ENCODE results near the gene ZNF784. TPM values are rescaled to one million over a fixed set of nuclear protein-coding genes. Genes with fewer than 3 reads are reported as not detected.

The ZNF784 gene
- polyA plus RNA-seq, 3 donors: 9.1 to 10.8 (median 10.0) TPM

GRCh38 chr19:55644191-55644833 is 19.9 kb upstream of the ZNF784 start:
- DNase-seq (ENCODE audit: low read depth in 3 of 3, low spot score in 2 of 3): no peak

GRCh38 chr19:55643887-55644176 is 19.5 kb upstream of the ZNF784 start:
- DNase-seq (ENCODE audit: low read depth in 3 of 3, low spot score in 2 of 3): no peak

DNA sequence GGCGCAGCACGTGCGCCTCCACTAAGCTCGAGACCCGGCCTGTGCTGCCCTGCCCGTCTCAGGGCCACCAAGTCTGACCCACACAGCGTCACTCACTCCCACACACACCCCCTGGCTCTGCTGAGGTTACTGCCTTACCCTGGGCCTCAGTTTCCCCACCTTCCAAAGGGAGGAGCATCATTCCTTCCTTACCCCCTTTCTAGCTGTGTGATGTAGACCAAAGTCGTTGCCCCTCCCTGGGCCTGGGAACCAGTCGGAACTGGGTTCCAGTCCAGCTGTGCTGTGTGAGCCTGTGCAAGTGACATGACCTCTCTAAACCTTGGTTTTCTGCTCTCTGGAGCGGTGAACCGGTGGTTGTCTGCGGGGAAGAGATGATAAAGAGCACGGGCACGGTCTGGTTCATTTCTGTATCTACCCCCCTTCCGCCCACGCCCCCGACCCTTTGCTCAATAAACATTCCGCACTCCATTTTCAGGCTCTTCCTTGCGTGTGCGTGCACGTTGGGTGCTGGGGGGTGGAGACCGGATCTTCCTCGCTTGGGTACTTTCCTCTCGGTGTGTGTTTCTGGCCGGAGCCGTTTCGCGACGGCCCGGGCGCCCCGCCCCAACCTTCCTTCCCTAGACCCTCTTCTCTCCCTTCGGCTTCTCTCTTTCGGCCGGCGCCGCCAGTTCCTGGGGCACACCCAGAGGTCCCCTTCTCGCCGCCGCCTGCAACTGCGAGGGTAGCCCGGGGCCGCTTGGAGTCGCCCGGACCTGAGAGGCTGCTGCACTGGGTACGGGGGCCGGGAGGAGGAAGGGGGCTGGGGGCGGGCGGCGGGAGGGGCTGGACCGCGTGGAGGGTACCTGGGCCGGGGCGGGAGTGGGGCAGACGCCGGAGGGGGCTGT is 18.9 kb upstream of the ZNF784 start, which contains the start of gene ZNF581:
ZNF581 (plus strand) TSS at position 647 of the 884 bp plus-strand sequence. CDS start 923 bp downstream, outside the sequence.
- no peak for DNase-seq (ENCODE audit: low read depth in 3 of 3, low spot score in 2 of 3)

DNA sequence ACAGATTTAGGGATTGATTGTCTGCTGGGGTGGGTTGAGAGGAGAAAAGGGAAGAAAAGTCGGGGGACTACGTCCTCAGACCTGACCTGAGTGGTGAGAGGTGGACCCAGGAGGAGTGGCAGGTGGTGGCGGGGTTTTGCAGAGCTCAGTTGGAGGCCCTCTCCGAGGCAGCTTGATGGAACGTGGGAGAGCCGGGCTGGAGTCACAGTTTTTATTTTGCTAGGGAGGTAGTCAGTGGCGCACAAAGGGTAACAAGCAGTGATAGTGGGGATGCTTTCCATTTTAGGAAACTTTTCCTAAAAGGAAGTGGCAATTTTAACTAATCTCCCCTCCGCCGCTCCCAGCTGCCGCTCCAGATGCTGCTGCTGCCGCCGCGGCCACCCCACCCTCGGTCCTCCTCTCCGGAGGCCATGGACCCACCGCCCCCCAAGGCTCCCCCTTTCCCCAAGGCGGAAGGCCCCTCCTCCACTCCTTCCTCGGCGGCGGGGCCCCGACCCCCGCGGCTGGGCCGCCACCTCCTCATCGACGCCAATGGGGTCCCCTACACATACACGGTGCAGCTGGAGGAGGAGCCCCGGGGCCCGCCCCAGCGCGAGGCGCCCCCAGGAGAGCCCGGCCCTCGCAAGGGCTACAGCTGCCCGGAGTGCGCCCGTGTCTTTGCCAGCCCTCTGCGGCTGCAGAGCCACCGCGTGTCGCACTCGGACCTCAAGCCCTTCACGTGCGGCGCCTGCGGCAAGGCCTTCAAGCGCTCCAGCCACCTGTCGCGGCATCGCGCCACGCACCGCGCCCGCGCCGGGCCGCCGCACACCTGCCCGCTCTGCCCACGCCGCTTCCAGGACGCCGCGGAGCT is 18.0 kb upstream of the ZNF784 start:
- DNase-seq (ENCODE audit: low read depth in 3 of 3, low spot score in 2 of 3): no peak

DNA sequence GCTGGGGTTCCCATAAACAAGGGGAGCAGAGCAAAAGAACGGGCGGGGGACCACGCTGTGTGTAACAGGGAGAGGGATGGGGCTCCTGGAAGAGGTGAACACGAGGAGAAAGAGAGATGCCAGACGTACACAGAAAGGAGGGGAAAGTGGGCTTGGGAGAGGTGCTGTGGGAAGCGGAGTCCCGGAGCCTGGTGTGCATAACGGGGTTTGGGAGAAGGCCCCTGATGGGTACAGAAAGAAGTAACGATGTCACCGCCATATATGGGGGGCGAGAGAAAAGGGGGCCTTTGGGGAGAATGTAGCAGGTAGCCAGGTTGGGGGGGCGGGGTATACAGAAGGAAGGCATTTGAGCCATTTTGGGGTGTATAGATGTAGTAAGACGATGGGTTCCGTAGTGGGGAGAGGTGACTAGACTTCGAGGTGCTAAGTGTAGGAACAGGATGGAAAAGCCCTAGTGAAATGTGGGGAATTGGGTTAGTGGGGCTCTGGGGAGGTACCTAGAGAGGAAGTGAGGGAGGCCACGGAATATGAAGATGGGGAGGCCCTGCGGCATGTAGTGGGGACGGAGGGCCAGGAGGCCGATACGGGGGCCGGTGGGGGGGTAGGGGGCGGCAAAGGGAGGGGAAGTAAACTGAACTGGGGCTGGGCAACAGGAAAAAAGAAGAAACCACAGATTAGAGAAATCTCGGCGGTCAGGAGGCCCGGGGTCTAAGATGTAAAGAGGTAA is 17.2 kb upstream of the ZNF784 start:
- DNase-seq (ENCODE audit: low read depth in 3 of 3, low spot score in 2 of 3): no peak

DNA sequence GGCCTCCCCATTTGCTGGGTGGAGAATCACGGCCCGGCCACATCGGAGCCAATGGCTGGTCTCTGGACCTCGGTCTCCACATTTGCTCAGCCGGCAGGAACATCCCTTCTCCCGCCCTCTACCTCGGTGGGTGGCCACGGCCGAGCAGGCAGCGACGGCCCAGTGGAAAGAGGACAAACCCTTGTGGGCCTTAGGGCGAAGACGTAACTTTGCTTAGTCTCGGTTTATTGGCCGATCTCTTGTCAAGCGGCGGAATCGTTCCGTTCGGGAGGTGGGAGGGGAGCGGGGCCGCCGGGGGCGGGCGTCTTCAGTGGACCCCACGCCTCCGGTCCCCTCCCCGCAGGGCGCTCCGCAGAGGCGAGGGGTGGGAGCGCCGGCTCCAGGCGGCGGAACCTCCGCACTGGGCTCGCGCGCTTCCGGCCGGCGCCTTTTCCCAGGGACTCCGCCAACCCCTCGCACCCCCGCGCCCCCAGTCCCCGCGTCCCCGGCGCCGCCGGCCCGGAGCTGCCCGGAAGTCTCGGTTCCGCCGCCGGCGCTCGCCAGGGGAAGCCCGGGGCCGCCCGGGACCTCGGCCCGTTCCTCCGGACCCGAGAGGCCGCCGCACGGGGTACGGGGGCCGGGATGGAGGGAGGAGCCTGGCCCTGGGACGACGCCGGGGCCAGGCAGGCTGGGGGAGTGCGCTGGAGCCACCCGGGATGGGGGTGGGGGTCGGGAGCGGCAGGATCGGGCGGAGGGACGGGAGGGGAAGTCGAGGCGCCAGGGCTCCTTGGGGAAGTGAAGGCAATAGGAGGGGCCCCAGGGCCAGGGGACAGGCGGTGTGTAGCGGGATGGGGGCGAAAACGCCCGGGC is 16.4 kb upstream of the ZNF784 start, which contains the start of gene ZNF580:
ZNF580 (plus strand) TSS at position 426 of the 849 bp plus-strand sequence. CDS start 1,507 bp downstream, outside the sequence.
- no peak for DNase-seq (ENCODE audit: low read depth in 3 of 3, low spot score in 2 of 3)

GRCh38 chr19:55640043-55640576 is 15.7 kb upstream of the ZNF784 start:
- DNase-seq (ENCODE audit: low read depth in 3 of 3, low spot score in 2 of 3): no peak

GRCh38 chr19:55638864-55639359 is 14.5 kb upstream of the ZNF784 start:
- DNase-seq (ENCODE audit: low read depth in 3 of 3, low spot score in 2 of 3): no peak

- no peak for DNase-seq (ENCODE audit: low read depth in 3 of 3, low spot score in 2 of 3)
Observed at GRCh38 chr19:55637534-55637933, 13.2 kb upstream of the ZNF784 start.

DNA sequence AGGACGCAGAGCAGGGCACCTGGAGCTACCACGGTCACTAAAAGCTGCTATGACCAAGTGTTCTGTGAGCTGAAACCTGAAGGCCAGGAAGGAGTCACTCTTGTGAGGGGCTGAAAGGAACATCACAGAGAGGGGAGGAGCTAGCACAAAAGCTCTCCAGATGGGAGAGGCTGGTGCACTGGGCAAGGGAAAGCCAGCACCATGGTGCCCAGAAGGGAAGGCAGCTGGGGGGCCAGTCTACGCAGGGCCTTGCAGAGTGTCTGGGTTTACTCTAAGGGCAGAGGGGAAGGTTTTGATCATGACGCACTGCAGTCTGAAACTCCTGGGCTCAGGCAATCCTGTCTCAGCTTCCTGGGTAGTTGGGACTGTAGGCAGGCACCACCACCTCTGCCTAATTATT is 12.4 kb upstream of the ZNF784 start:
- DNase-seq (ENCODE audit: low read depth in 3 of 3, low spot score in 2 of 3): no peak

DNA sequence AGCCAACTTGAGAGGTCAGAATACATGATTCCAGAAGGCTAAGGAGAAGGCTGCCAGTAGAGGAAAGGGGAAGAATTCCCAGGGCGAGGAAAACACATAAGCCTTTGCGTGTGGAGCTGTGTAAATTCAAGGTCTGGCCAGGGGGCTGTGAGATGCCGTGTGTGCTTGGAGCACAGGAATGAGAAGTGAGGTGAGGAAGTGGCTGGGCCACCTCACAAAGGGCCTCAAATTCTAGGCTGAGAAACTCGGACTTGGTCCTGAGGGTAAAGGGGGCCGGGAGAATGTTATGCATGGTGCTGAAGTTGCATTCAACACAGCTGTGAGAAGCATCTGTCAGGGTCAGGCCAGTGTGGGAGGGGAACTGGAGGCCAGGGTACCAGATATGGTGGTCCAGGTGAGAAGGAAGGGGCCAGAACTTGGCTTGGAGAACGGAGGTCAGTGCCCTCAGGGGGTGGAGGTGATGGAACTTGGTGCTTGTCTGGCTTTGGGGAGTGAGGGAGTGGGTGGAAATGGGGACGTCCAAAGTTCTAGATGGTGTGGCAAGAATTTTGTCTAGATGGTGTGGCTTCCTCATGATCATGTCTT is 11.6 kb upstream of the ZNF784 start:
- DNase-seq (ENCODE audit: low read depth in 3 of 3, low spot score in 2 of 3): no peak

- no peak for DNase-seq (ENCODE audit: low read depth in 3 of 3, low spot score in 2 of 3)
Observed at GRCh38 chr19:55635334-55635717, 11.0 kb upstream of the ZNF784 start.

- no peak for DNase-seq (ENCODE audit: low read depth in 3 of 3, low spot score in 2 of 3)
Observed at GRCh38 chr19:55633861-55634260, 9.5 kb upstream of the ZNF784 start.

- DNase-seq (ENCODE audit: low read depth in 3 of 3, low spot score in 2 of 3): peak in 2 of 3 donors; percentile 85 to 86
Observed at GRCh38 chr19:55632463-55632834, 8.1 kb upstream of the ZNF784 start.

DNA sequence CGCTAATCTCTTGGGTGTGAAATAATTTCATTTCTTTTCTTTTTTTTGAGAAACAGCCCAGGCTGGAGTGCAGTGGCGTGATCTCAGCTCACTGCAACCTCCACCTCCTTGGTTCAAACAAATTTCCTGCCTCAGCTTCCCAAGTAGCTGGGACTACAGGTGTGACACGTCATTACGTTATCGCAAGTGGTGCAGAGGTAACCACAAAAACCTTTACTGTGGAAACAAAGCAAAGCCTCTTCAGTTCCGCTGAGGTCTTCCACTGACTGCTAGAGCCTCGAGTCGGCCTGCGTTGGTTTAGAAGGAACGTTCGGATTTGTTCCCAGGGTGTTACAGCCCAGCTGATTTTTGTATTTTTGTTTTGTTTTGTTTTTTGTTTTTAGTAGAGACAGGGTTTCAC is 2.0 kb upstream of the ZNF784 start:
- no peak for DNase-seq (ENCODE audit: low read depth in 3 of 3, low spot score in 2 of 3)

DNA sequence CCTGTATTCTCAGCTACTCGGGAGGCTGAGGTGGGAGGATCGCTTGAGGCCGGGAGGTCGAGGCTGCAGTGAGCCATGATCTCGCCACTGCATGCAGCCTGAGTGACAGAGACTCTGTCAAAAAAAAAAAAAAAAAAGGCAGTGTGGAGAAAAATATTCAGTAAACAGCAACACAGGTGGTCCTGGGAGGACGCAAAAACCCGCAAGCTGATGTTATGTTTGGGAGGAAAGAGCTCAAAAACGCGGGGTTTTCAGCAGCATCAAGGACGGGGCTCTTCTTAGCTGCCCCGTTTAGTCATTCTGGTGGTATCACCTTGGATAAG is 599 bp upstream of the ZNF784 start:
- no peak for DNase-seq (ENCODE audit: low read depth in 3 of 3, low spot score in 2 of 3)

DNA sequence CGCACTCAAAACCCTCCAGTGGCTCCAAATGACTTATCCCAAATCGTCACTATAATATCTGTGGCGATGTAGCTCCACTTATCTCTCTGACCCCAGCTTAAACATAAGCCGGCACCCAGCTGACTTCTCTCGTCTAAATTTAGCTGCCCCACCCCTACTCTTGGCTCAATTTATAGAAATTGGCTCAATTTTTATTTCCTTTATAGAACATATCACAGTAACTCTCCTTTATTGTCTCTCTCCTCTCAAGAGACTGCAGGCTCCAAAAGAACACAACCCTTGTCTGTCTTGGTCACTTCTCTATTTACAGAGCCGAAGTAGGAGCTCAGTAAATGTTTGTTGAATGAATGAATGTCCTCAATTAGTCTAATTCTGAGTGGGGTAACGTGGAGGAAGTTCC is 805 bp downstream of the ZNF784 start:
- no peak for DNase-seq (ENCODE audit: low read depth in 3 of 3, low spot score in 2 of 3)

DNA sequence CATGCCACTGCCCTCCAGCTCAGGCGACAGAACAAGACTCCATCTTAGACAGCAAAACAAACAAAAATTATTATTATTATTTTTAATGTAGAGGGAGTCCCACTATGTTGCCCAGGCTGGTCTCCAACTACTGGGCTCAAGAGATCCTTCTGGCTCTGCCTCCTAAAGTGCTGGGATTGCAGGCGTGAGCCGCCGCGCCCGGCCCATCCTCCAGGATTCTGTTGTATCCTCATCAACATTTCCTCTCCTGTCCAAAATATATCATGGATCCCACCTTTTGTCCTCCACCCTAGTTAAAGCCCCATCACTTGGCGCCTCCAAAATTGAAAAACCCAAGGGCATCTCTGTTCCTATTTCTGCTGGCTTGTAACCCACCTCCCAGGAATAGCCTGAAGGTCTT is 1.2 kb downstream of the ZNF784 start:
- DNase-seq (ENCODE audit: low read depth in 3 of 3, low spot score in 2 of 3): no peak

Measured in right renal cortex interstitium (tissue), 3 donors.